ENCODE data around the gene FILIP1. TPM values are rescaled to one million over a fixed set of nuclear protein-coding genes. Genes with fewer than 3 reads are reported as not detected.

Gene FILIP1
- total RNA-seq, 4 donors from 2014 or later, result 36.0 to 57.6 (median 48.0) TPM

- H3K27me3 ChIP-seq, result no peaks in the 10 kb centered on the region
- WGBS, 2 donors (ENCODE audit: low coverage in 1 of 2), result 0 to 43% methylated on average over 1 of the region's 1 CpG
- no peak for TF ChIP-seq EP300 (IDR thresholded peaks at IDR 0.05)
- TF ChIP-seq CTCF (IDR thresholded peaks at IDR 0.05), result no peak
- TF ChIP-seq POLR2AphosphoS5 (IDR thresholded peaks at IDR 0.05), result no peak
- no peak for TF ChIP-seq POLR2A (IDR thresholded peaks at IDR 0.05)
- peak overlapping the region in 3 of 4 donors; percentile 2 to 92 (median 82) for H3K27ac ChIP-seq
- ATAC-seq, result no peak
- H3K4me1 ChIP-seq, result peaks cover 0 to 36% (median 8%) of the 10 kb centered on the region in 3 donors
- H3K9me3 ChIP-seq, result no peaks in the 10 kb centered on the region
- H3K36me3 ChIP-seq, result no peaks in the 10 kb centered on the region
- H3K4me3 ChIP-seq, result no peak overlapping the region
Observed at GRCh38 chr6:75495011-75495410, 1.4 kb upstream of the FILIP1 start.

GRCh38 chr6:75494290-75494689 is 690 bp upstream of the FILIP1 start:
- no peak for ATAC-seq
- peak overlapping the region; percentile 82 to 100 (median 92) for H3K27ac ChIP-seq
- TF ChIP-seq EP300 (IDR thresholded peaks at IDR 0.05) (no peak), POLR2A (IDR thresholded peaks at IDR 0.05) (no peak), POLR2AphosphoS5 (IDR thresholded peaks at IDR 0.05) (no peak), CTCF (IDR thresholded peaks at IDR 0.05) (no peak)
- WGBS, 2 donors (ENCODE audit: low coverage in 1 of 2), result 27 to 31% methylated on average over 3 to 4 of the region's 4 CpGs
- no peaks in the 10 kb centered on the region for H3K9me3 ChIP-seq
- H3K36me3 ChIP-seq, result no peaks in the 10 kb centered on the region
- H3K4me1 ChIP-seq, result peaks cover 0 to 36% (median 8%) of the 10 kb centered on the region in 3 donors
- H3K27me3 ChIP-seq, result no peaks in the 10 kb centered on the region
- H3K4me3 ChIP-seq, result peak overlapping the region; percentile 49 to 99

- H3K4me1 ChIP-seq, result peaks cover 3 to 43% (median 11%) of the 10 kb centered on the region in 3 donors
- no peaks in the 10 kb centered on the region for H3K27me3 ChIP-seq
- TF ChIP-seq CTCF (IDR thresholded peaks at IDR 0.05) (no peak), POLR2A (IDR thresholded peaks at IDR 0.05) (no peak), POLR2AphosphoS5 (IDR thresholded peaks at IDR 0.05) (peak; percentile 28)
- H3K27ac ChIP-seq, result peak overlapping the region; percentile 82 to 100 (median 92)
- peak overlapping the region; percentile 49 to 99 for H3K4me3 ChIP-seq
- H3K36me3 ChIP-seq, result no peaks in the 10 kb centered on the region
- ATAC-seq, result no peak
- no peaks in the 10 kb centered on the region for H3K9me3 ChIP-seq
- 0 to 9% methylated on average over 3 of the region's 3 CpGs for WGBS, 2 donors (ENCODE audit: low coverage in 1 of 2)
Observed at GRCh38 chr6:75492386-75493153, 1.0 kb downstream of the FILIP1 start.

DNA sequence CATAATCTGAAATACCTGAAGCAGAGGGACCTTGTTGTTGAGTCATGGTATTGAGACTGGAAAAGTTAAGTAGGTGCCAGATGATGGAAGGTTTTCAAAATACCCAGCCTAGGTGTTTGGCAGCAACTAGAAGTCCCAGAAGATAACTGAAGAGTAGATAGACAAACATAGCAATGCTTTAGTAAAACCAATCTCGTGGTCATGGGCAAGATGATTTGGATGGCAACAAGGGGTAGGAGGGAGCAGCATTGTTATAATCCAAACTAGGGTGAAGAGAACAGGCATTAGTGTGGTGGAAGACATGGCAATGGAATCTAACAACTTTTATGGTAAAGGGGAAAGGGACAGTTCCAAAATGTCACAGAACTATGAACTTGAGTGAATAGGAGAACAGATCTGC is 2.3 kb downstream of the FILIP1 start:
- no peak for ATAC-seq
- H3K4me1 ChIP-seq, result peaks cover 9 to 55% (median 19%) of the 10 kb centered on the region in 3 donors
- H3K27me3 ChIP-seq, result no peaks in the 10 kb centered on the region
- no peaks in the 10 kb centered on the region for H3K9me3 ChIP-seq
- peak overlapping the region; percentile 49 to 99 for H3K4me3 ChIP-seq
- H3K36me3 ChIP-seq, result no peaks in the 10 kb centered on the region
- peak overlapping the region; percentile 82 to 100 (median 92) for H3K27ac ChIP-seq
- TF ChIP-seq EP300 (IDR thresholded peaks at IDR 0.05), result no peak
- no peak for TF ChIP-seq CTCF (IDR thresholded peaks at IDR 0.05)
- TF ChIP-seq POLR2AphosphoS5 (IDR thresholded peaks at IDR 0.05), result no peak
- TF ChIP-seq POLR2A (IDR thresholded peaks at IDR 0.05), result no peak
- WGBS, 2 donors (ENCODE audit: low coverage in 1 of 2), result 20 to 58% methylated on average over 1 of the region's 1 CpG

- peak overlapping the region; percentile 82 to 100 (median 92) for H3K27ac ChIP-seq
- peaks cover 9 to 55% (median 19%) of the 10 kb centered on the region in 3 donors for H3K4me1 ChIP-seq
Observed at GRCh38 chr6:75490706-75491105, 2.9 kb downstream of the FILIP1 start.

More at GRCh38 chr6:75490706-75491105, 2.9 kb downstream of the FILIP1 start:
- Histone ChIP-seq H3K4me3 (peak overlapping the region; percentile 49 to 99), H3K27me3 (no peaks in the 10 kb centered on the region), H3K36me3 (no peaks in the 10 kb centered on the region), H3K9me3 (no peaks in the 10 kb centered on the region)
- no peak for ATAC-seq
- TF ChIP-seq POLR2AphosphoS5 (IDR thresholded peaks at IDR 0.05) (no peak), CTCF (IDR thresholded peaks at IDR 0.05) (no peak), EP300 (IDR thresholded peaks at IDR 0.05) (no peak), POLR2A (IDR thresholded peaks at IDR 0.05) (no peak)
- 38 to 39% methylated on average over 3 of the region's 3 CpGs for WGBS, 2 donors (ENCODE audit: low coverage in 1 of 2)
